HG03045 (cell line): Measurements from ENCODE around the gene PMM1.
"Not testable (repeated sequence)": the region's sequence is repeated elsewhere in the genome, so short reads cannot be mapped to it uniquely, and the experiment has no call there.

ENCODE experiments used
- ATAC-seq: cut with Tn5 transposase; IDR thresholded peaks from one replicate; pipeline ENCODE4 v1.9.1; 2021; ENCODE audit warnings: mild to moderate bottlenecking, moderate library complexity; ENCODE audit not compliant: unreplicated experiment

PMM1 gene

DNA sequence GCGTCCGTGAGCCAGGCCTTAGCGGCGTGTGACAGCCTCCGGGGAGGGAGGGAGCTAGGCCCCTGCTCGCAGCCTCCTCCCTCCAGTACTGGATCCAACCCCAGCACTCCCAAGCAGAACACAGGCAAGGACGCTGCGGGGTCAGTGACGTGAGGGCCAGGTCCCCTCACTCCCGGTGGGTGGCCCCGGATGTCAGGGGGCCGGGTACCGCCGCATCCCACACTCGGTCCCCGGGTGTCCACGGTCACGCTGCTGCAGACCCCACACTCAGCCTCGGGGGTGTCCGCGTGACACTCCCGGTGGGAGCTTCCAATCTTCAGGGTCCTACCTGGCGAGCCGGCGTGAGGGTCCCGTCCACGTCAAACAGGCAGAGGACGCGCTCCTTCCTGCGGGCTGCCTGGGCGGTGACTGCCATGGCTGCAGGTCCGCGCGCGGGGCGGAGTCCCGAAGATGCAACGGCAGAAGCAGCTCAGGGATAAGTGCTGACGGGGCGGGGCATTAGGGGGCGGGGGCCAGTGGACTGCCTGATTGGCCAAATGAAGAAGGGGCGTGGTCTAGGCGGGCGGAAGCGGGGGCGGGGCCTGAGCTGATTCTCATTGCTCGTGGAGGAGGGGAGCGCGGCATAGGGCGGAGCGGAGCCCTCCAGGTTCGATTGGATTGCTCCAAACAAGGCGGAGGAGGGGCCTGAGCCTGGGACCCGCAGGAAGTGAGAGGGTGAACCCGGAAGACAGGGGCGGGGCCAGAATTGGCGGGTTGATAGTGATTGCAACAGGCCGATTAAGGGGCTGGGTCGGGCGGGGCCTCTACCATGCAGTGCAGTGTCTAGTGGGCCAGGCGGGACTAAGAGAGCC is at the start of gene PMM1:
Gene PMM1, minus strand, starts transcription at position 450 of the 851 bp plus-strand sequence. Its CDS starts 35 bp downstream, at position 415.
- peak; percentile 91 for ATAC-seq

DNA sequence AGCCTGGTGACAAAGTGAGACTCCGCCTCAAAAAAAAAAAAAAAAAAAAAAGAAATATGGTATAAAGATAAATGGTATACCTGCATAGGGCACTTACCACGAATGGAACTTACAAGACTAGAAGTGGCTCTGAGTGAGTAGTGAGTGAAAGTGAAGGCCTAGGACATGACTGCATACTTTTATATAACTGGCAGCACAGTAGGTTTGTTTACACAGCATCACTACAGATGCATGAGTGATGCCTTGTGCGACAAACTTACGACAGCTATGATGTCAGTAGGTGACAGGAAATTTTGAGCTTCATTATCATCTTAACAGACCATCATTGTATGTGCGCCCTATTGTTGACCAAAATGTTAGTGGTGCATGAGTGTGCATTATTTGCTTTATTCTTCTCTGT is 49.1 kb upstream of the PMM1 start:
- no peak for ATAC-seq

GRCh38 chr22:41638124-41638523 is 48.5 kb upstream of the PMM1 start:
- no peak for ATAC-seq

DNA sequence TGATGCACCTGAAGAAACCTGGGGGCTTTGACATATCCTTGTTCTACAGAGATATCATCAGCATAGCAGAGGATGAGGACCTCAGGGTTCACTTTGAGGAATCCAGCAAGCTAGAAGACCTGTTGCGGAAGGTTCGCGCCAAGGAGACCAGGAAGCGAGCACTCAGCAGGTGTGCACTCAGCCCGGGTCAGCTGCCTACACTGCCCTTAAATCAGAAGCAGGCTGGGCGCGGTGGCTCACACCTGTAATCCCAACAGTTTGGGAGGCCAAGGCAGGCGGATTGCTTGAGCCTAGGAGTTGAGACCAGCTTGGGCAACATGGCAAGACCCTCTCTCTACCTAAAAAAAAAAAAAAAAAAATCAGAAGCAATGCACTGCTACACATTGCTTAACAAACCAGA is 48.0 kb upstream of the PMM1 start:
- not testable (repeated sequence) for ATAC-seq

DNA sequence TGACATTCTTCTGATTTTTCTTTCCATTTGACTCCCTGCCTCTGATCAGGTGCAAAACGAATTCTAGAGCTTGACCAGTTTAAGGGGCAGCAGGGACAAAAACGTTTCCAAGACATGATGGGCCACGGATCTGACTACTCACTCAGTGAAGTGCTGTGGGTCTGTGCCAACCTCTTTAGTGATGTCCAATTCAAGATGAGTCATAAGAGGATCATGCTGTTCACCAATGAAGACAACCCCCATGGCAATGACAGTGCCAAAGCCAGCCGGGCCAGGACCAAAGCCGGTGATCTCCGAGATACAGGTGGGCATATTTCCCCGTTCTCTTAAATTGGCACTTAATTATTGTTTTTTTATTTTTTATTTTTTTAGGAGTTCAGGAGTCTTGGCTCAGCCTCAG is 46.8 kb upstream of the PMM1 start:
- no peak for ATAC-seq

DNA sequence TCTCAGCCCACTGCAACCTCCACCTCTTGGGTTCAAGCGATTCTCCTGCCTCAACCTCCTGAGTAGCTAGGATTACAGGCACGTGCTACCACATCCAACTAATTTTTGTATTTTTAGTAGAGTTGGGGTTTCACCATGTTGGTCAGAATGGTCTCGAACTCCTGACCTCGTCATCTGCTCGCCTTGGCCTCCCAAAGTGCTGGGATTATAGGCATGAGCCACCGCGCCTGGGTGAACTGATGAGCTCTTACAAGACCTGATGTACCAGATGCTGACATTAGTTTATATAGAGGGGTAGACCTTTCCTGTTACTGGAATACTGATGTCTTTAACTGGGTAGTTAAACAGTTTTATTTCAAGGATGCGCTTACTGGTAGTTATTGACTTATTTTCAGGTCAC is 45.0 kb upstream of the PMM1 start:
- not testable (repeated sequence) for ATAC-seq

DNA sequence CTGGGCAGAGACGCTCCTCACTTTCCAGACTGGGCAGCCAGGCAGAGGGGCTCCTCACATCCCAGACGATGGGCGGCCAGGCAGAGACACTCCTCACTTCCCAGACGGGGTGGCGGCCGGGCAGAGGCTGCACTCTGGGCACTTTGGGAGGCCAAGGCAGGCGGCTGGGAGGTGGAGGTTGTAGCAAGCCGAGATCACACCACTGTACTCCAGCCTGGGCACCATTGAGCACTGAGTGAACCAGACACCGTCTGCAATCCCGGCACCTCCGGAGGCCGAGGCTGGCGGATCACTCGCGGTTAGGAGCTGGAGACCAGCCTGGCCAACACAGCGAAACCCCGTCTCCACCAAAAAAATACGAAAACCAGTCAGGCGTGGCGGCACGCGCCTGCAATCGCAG is 42.0 kb upstream of the PMM1 start:
- ATAC-seq, result not testable (repeated sequence)

GRCh38 chr22:41631115-41631514 is 41.5 kb upstream of the PMM1 start:
- ATAC-seq, result not testable (repeated sequence)

DNA sequence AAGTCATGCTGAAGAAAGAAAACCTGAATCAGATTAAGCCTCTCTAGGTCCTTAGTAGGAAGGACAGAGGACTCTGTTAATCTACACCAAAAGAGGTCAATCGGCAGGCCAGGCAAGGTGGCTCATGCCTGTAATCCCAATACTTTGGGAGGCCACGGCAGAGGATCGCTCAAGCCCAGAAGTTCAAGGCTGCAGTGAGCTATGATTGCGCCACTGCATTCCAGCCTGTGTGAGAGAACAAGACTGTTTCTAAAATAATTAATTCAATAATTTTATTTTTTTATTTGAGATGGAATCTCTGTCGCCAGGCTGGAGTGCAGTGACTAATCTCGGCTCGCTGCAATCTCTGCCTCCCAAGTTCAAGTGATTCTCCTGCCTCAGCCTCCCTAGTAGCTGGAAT is 35.9 kb upstream of the PMM1 start:
- no peak for ATAC-seq

DNA sequence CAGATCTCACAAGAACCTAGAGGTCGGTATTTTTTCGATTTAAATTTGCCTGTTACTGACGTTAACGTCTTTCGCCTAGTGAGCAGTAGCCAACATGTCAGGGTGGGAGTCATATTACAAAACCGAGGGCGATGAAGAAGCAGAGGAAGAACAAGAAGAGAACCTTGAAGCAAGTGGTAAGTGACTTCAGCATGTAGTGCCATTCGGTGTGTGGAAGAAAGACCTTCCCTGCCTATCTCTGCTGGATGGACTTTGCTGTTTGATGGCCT is 32.2 kb upstream of the PMM1 start:
- no peak for ATAC-seq

- peak; percentile 84 for ATAC-seq
These were observed 31.7 kb upstream of the PMM1 start, which contains the start of gene XRCC6 for GRCh38 chr22:41621099-41621910. Gene XRCC6 (plus strand): TSS chr22:41621295. CDS start chr22:41622005, 710 bp downstream.

DNA sequence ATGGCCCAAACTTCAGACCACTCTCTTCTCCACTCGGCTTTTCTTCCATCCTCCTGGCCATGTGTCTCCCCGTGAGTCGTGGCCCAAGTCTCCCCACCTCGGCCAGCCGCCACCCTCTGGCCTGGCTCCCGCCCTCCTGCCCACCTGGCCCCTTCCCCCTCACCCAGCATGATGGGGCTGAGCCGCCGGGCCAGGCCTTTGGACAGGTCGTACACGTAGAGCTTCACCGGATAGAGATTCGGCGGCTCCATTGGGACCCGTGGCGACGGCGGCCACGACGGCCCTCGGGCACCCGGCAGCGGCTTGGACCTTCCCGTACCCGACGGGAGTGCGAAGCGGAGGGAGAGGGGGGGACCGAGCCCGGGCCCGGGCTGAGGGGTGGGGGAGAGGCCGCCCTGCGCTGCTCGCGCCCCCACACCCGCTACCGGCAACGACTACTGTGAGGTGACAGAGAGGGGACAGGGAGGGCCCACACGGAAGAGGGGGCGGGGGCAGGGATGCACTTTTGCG is 31.0 kb upstream of the PMM1 start, which contains the start of gene DESI1:
Gene DESI1, minus strand, starts transcription at position 455 of the 510 bp plus-strand sequence. Its CDS starts 204 bp downstream, at position 251.
- ATAC-seq, result peak; percentile 27

DNA sequence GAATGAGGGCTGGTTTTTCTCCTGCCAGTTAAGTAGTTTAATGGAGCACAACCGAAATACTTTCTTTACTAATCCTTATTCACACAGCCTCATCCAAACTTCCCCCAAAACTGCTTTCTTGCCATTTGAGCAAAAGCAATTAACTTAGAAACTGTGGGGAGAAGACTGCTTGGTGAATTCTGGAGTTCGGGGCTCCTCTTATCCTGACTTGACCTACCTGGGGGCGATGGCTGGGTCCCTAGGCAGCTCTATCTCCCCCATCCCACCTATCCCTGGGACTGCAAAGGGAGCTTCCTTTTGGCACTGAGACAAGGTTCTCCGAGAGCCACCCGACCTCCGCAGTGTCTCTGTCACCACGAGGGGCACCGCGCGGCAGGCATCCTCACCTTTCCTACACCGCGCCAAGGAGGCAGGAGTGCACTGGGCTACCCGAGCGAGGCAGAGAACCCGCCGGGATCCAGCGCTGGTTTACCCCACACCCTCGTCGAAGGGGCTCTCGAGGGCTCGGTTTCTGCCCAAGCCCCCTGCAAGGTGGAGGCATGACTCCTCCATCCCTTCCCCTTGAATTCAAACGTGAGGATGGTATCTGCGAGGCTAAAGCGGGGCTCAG is 30.4 kb upstream of the PMM1 start:
- peak; percentile 23 for ATAC-seq

- ATAC-seq, result no peak
These were observed 23.8 kb upstream of the PMM1 start for GRCh38 chr22:41613456-41613855.

- no peak for ATAC-seq
These were observed 23.1 kb upstream of the PMM1 start for GRCh38 chr22:41612603-41613306.

DNA sequence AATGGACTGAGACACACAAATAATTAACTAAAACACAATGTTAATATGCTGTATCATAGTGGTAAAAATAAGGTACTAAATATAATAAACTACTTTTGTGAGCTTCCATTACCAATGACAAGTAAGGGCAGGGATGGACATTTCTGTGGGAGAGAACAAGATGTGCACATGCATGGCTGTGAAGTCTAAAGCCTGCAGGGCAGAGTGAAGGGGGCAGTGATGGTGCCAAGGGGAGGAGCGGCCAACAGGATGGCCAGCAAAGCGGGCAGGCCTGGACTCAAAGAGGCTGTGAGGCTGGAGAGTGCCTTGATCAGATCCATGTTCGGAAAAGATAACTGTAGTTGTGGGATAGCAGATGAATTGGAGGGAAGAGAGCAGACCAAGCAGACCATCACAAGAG is 18.7 kb upstream of the PMM1 start:
- no peak for ATAC-seq

GRCh38 chr22:41603873-41604332 is 14.3 kb upstream of the PMM1 start:
- ATAC-seq, result no peak

- no peak for ATAC-seq
These were observed 11.3 kb upstream of the PMM1 start for GRCh38 chr22:41600976-41601375.

- no peak for ATAC-seq
These were observed 9.4 kb upstream of the PMM1 start for GRCh38 chr22:41598891-41599635.

DNA sequence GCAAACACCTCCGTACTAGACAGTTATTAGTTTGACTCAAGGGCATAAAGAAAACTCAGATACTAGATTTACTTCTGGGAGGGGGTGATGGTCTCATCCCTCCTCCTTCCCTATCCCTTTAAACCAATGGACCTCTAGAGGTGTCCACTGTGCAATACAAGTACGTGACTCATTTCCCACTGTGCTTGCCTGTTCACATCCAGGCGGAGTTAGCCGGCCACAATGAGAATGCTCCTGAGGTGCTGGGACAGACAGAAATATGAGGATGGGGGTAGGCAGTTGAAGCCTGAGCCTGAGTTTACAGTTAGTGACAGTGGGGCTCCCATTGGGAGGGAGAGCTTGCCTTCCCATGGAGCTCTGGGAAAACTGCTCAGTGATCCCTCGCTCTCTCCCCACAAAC is 8.4 kb upstream of the PMM1 start:
- ATAC-seq, result no peak
